ENCODE measurements around the gene FRMPD4.

Gene FRMPD4

DNA sequence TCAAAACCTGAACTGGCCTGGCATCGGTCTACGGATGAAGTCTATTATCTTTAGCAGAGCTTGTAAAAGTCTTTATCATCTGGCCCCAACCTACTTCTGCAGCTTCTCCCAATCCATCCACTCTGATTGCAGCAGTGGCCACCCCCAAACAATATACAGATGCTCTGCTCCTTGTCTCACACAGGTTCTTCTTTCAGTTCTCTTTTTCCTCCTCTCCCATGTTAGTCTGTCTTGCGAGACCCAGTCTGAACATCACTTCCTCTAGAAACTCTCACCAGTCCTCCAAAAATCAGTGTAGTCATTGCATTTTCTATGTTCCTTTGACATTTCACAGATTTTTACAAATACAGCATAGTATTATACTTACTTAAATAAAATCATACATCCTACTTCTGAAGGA lies 163.0 kb downstream of the FRMPD4 start:
- no peak for DNase-seq (ENCODE audit: low spot score)

DNA sequence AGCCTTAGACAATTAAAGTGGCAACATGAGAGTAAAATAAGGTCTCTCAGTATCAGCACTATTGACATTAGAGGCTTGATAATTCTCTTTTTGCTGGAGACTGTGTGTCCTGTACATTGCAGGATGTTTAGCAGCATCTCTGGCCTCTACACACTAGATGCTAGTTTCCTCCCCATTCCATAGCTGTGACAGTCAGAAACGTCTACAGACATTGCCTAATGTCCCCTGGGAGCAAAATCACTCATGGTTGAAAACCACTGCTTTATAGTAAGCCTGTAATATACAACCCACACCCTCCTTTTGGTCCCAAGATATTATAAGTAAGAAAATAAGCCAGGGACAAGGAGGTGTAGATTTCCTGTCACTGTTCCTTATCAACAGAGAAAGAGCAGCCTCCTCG lies 166.0 kb downstream of the FRMPD4 start:
- no peak for DNase-seq (ENCODE audit: low spot score)

DNA sequence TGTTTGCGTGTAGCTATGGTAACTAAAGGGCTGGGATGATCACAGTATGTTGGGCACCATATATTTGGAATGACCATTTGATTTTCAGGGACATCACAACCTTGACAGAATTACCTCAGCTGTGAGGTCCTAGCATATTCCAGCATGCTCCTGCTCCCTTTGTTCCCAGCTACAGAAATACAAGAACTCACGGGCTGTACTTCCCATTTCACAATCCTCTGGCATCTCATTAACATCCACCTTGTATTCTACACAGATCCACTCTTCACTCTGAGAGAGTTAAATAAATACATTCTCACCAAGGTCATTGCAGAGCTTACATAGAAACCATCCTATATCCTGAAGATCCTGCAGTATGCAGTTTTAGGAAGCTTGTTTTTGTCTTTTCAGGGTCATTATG lies 169.7 kb downstream of the FRMPD4 start:
- no peak for DNase-seq (ENCODE audit: low spot score)

DNA sequence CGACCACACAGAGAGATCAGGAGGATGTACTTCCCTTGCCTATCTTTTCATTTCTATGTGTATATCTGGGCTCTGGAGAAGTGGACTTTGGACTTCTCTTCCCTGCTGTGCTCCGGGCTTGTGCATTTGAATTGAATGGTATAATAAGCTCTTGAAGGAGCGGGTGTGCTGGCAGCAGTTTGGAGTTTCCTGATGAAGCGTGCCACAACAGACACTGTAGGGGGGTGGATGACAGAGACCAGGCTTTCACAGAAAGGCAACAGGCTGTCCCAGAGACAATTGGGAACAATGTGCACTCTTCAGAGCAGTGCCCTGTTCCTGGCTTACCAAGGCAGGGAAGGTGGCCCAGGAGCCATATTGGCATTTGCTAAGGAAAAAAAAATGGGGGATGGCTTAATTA lies 170.1 kb downstream of the FRMPD4 start:
- DNase-seq (ENCODE audit: low spot score) = no peak

DNA sequence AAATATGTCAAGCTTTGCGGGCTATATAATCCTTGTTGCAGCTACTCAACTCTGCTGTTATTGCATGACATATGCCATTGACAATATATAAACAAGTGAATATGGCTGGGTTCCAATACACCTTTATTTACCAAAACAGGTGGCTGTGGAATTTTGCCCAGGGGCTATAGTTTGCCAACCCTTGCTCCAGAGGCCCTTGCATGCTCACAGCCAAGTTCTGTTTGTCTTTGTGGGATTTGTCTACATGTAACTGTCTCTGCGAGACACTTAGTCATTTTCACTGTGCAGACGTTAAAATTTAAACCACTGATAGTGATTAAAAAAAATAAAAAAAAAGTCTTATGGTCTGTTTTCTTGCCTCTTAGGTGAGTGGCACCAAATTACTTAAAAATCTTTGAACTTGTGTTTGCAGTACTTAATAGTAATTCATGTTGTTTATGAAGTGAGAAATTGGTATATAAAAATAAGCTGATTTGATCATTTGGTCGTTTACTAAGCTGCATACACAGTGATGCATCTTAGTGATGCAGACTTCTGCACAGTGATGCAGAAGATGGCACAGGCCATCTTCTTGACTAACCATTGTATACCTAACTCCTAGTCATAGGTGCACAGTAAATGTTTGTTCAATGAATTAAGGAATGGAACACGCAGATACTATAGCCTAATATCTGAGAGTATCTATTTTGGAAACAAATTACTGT lies 170.9 kb downstream of the FRMPD4 start:
- no peak for DNase-seq (ENCODE audit: low spot score)

DNA sequence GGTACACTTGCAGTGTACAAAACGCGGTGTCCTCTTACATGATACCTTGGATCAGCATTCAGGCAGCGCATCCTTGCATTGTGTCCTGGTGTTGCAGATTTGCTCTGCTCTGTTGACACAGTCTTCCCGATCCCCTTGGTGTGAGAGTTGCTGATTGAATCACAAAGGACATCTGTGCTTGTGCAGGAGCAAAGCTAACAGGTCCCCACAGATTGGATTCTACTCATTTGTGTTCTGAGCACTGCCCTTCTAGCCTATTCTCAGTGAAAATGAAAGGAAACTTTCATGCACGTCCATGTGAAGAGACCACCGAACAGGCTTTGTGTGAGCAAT lies 171.4 kb downstream of the FRMPD4 start:
- DNase-seq (ENCODE audit: low spot score) = no peak

DNA sequence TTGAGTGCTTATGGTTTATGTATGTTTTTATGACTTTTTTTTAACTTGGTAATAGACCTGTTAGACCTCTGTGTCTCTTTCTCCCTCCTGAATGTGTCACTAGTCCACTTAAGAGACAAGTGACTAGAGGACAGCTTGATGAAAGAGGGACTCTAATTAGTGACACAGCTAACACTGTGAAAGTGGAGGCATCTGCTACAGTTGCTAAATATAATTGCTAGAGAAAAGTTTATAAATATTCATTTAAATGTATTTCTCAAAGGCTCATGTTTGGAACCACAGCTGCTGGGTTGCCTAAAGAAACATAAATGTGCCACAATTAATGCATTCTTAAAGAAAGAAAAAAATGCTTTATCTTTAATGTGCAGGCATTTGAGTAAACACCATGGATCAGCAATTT lies 176.4 kb downstream of the FRMPD4 start:
- no peak for DNase-seq (ENCODE audit: low spot score)

DNA sequence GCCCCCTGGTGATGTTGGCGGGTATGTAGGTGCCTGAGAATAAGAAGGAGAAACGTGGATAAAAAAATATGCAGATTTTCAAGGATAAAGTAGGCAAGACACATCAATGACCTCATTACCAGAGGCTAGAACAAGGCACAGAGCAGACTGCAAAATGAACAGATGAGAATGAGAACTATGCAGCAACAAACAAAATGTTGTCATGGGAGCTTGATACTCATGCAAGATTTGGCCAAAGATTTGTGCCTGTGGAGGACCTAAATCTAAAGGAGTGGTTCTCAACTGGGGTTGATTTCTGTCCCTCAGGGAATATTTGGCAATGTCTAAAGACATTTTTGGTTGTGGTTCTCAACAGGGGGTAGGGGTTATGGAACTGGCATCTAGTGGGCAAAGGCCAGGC lies 177.3 kb downstream of the FRMPD4 start:
- DNase-seq (ENCODE audit: low spot score) = no peak

DNA sequence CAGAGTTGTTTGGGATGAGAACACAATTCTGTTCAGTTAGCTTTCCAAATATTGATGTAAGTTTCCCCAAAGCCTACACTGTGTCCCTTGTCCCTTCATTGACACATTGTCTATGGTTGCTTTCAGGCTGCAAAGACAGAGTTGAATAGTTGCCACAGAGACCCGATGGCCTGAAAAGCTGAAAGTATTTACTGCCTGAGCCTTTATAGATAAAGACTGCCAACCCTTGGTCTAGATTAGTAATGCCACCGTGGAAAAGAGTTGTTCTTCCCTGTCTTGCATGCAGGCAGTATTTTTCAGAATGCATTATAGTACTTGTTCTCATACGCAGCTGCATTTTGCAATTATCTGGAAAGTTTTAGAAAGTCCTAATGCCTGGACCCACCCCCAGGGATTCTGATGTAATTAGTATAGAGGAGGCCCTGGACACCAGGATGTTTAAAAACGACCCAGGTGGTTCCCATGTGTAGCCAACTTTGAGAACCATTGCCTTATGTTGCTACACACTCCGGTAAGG lies 180.8 kb downstream of the FRMPD4 start:
- no peak for DNase-seq (ENCODE audit: low spot score)

DNA sequence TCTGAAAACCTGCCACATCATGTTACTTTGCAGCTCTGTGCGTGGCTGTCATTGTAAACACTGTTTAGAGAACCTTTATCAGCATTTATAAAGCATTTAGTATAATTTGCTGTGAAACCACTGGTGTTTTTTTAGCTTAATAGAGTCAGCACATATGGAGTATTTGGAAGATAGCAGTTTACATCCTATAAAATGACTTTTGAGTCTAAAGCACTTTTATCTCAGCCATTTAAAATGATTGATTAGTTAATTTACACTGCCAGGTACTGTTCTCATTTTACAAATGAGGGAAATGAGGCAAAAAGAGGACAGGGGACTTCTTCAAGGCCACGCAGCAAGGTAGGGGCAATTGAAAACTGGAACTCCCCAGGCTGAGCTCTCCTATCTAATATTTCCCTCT lies 181.7 kb downstream of the FRMPD4 start:
- no peak for DNase-seq (ENCODE audit: low spot score)

DNA sequence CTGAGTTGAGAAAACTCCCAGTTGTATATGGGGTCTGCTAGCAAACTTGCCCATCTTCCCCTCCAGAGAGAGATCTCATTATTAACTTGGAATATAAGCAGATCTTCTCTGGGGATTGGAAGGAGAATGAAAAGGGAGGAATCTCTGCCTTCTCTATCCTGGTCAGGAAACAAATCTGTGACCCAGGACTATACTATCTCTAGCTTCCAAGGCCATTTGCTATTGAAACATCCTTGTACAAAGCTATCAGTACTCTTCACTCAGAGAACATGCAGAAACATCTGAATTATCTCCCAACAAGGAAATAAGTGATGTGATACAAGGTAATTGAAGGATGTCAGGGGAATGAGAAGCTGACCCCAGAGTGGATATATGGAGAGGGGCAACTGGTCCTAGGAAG lies 183.8 kb downstream of the FRMPD4 start:
- no peak for DNase-seq (ENCODE audit: low spot score)

DNA sequence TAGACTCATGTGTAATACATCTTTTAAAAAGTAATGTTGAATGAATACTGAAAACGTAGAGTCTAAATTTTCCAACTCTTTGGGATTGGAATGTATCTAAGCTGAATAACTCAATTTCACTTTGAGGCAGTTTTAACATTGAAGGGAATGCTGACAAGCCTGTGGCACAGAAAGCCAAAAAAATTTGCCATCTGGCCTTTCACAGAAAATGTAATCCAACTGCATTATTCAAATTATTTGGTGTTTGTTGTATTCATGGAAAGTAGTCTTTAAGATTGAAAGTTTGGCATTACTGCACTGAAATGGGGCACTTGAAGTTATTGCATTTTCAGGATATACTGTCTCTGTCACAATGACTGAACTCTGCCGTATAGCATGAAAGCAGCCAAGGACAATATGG lies 186.9 kb downstream of the FRMPD4 start:
- no peak for DNase-seq (ENCODE audit: low spot score)

DNA sequence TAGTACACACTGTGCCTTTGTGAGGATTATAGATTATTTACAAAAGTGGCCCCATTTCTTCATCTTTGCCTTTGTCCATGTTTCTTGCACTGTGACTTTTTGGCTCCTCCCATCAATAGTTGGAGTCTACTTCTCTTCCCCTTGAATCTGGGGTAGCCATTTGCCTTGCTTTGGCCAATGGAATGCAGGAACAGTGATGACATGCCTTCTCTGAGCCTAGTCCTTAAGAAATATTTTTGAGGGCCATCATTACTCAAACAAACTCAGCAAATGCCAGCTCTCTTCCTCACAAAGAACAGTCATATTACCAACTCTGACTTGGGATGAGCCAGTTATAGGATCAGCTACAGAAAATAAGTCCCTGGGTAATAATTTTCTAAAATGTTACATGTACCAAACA lies 189.6 kb downstream of the FRMPD4 start:
- no peak for DNase-seq (ENCODE audit: low spot score)

DNA sequence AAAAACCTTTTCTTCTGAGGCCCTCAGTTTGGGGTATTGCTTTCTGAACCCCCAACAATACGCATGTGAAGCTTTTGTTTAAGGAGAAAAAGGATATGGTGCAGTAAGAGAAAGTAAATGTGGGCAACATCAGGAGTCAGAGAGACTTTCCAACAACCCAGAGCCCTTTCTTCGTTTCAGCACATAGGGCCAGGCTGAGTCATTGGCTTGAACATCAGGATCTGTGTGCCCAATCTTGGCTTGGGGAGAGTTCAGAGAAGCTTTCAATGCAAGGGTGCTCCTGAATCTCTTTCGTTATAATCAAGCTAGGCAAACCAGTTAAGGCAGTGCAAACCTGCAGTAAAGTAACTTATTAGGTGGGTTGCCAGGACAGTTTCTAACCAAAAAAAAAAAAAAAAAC lies 191.2 kb downstream of the FRMPD4 start:
- no peak for DNase-seq (ENCODE audit: low spot score)

DNA sequence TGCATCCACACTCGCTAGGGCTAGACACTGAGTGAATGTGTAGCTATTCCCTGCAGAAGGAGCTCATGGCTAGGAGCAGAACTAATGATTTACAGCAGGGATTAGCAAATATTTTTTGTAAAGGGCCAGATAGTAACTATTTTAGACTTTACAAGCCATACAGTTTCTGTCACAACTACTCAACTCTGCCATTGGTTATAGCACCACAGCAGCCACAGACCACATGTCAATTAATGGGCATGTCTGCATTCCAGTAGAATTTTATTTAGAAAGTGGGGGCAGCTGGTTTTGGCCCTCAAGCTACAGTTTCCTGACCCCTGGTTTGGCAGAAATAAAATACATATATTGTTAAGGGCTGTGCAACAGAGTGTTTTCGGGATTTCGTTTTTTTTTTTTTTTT lies 192.6 kb downstream of the FRMPD4 start:
- DNase-seq (ENCODE audit: low spot score) = no peak

DNA sequence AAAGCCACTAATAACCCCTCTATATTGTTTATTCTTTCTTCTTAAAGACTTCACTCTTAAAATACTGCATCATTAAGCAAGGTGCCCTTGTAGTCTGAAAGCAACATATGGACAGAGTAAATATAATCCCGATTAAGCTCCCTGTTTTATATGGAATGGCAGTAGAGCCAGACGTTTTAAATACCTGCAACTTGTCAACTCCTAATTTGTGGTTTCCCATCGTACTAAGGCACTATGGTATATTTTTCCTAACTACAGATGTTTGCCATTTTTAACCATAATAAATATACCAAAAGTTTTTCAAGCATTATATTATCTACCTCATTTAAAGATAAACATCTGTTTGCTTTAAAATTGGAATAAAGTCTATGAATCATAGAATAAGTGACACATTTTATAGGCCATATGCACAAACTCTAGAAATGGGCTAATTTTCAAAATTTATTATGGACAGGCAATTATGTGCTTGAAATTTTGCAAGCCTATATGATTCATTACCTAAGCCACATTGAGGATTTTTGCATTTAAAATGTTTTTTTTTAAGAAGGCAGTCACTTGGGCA lies 194.6 kb downstream of the FRMPD4 start:
- no peak for DNase-seq (ENCODE audit: low spot score)

DNA sequence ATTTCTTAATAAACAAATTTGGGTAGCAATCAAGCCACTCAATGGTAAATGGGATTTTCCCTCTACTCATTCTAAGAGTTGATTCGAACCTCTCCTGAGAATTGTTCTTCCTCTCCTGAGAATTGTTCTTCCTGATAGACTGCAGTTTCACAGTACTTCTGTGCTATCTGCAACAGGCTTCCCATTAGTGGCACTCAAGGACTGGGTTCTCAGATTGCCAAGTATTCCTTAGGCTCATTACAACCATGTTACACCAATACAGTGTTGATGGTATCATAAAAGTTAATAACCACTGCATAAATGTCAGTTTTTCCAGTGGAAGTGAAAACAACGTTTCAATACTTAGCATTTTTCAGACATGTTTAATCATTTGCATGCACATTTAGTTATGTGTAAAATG lies 201.6 kb downstream of the FRMPD4 start:
- no peak for DNase-seq (ENCODE audit: low spot score)

DNA sequence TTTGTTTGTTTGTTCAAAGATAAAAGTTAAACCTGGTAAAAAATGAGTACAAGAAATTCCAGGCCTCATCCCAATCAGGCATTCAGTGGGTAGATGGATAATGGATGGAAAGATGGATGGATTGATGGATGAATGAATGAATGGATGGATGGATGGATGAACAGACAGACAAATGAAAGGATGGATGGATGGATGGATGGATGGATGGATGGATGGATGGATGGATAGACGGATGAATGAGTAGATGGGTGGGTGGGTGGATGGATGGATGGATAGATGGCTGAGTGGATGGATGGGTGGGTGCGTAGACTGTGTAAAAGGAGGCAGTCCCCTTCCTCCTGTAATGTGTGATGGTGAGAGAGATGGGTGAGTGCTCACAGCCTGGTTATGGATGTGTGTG lies 206.7 kb downstream of the FRMPD4 start:
- DNase-seq (ENCODE audit: low spot score) = no peak

DNA sequence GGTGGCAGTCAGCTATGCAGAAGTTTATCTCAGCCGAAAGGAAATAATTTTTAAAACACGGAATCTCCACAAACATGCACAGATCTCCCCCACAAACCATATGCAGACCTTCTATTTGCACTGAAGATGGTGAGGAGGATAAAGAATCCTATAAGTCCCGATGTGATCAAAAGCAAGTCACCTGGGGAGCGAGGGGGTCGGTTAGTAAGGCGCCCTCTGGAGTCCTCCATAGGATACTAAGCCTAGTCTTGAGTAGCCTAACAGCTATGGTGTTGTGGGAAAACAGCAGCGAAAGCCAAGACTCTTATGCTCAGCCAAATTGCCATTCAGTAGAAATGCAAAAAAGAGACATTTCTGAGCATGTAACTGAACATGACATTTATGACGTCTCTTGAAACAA lies 210.9 kb downstream of the FRMPD4 start:
- no peak for DNase-seq (ENCODE audit: low spot score)

DNA sequence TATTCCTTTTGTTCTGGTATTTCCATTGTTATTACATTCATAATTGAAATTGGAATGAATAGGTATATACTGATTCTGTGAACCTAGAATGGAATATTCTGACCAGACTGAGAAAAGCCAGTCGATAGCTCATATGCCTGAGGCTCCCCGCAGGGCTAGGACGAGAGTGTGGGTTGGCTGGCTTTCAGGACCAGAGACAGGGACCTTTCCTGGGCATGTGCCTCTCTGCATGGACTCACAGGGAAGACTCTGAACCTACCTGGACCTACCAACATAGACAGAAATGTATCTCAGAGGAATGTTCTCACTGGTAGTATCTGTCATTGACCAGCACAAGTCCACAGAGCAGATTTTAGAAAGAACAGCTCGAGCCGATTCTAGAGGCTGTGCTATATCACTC lies 214.6 kb downstream of the FRMPD4 start:
- DNase-seq (ENCODE audit: low spot score) = no peak

DNA sequence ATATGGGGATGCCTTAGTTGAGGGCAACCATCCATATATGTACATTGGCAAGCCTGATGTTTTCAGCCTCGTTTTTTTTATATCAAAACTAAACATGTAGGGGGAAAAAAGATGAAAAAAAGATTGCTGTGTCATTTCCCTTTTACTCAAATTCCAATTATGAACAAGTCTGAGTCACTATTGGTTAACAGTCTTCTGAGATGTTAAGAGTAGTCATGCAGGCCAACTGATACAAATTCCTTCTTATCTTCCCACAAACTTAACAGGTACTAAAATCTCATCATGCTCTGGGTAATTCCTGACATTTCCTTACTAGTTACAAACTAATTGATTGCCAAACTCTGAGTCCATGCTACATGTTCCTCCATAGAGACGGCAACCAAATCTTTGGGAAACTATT lies 222.1 kb downstream of the FRMPD4 start:
- no peak for DNase-seq (ENCODE audit: low spot score)

DNA sequence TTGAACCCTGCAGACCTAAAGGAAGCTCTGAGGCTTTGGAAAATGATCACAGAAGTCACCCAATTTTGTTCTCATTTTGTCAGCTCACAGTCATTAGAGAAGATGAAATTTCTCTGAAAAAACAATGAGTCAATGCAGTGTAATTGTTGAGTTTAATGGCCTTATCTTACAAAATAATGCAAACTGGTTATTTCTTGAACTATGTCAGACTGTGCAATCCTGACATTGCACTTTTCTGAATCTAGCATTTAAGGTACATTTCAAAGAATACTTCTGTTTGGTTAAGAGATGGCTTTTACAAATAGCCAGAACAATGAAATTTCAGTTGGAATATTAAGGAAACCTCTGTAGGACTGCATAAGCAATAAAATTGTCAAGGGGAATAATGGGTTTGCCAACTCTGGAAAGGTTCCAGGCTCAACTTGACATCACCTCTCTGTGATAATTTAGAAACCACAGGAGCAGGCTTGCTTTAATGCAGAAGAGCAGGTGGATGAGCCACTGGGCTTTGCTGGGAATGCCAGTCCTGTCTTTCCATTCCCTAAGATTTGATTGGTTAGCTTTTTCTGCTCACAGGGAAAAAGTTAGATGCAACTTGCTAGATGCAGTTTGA lies 222.8 kb downstream of the FRMPD4 start:
- DNase-seq (ENCODE audit: low spot score) = no peak

DNA sequence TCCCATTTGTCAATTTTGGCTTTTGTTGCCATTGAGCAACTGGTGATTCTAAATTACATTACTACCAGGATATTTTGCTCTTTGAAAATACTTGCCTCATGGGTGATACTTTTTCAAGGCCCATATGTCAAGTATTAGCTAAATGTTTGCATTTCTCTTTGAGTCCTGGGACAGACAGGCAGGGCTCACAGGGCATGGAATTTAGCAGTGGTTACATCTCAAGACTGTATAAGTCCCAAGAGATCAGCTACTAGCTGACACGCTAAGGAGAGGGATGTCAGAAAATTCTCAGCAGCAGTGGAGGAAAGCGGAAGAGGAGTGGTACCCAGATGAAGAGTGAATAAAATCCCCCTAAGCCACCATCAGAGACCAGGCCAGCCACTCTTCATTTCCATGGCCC lies 224.9 kb downstream of the FRMPD4 start:
- no peak for DNase-seq (ENCODE audit: low spot score)

DNA sequence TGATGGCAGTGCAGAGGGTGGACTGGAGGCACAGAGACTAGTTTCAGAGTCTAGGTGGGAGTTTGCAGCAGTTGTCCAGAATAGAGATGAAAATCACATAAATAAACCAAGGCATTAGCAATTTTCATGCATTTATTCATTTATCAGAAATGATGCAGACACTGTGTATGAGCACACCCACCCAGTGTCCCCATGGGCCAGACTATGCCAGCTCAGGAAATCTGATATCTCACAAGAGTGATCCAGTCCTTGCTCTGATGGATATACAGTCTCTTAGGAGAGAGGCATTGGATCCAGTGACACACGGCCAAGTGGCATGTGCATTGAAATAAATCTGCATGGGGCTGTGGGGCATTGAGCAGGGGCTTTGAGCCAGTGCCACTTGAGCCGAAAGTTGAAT lies 228.2 kb downstream of the FRMPD4 start:
- DNase-seq (ENCODE audit: low spot score) = no peak

Measured in CD4-positive, alpha-beta T cell treated with Interleukin-15 for 4 hours (primary cell).